Left ventricle myocardium inferior (tissue), 1 donor: ENCODE results near the gene RBMS3. TPM values are rescaled to one million over a fixed set of nuclear protein-coding genes. Genes with fewer than 3 reads are reported as not detected.

Source experiments
- DNase-seq: peaks from one replicate; pipeline ENCODE4 v3.0.0-alpha.2; 2020
- H3K27ac ChIP-seq: fragments of 200-600 bp; replicated peaks from 2 replicates; pipeline ENCODE4 v1.8.0; 2021
- H3K27me3 ChIP-seq: fragments of 200-600 bp; 2 replicates; pipeline ENCODE4 v1.8.0; 2021; ENCODE audit warnings: low read depth
- H3K36me3 ChIP-seq: fragments of 200-600 bp; 2 replicates; pipeline ENCODE4 v1.8.0; 2021
- H3K4me1 ChIP-seq: fragments of 200-600 bp; 2 replicates; pipeline ENCODE4 v1.8.0; 2021
- H3K4me3 ChIP-seq: fragments of 200-600 bp; 2 replicates; pipeline ENCODE4 v1.8.0; 2021; ENCODE audit warnings: mild to moderate bottlenecking, moderate library complexity
- H3K9me3 ChIP-seq: fragments of 200-600 bp; replicated peaks from 2 replicates; pipeline ENCODE4 v1.8.0; 2021
- intact Hi-C: fragments of 100-400 bp; cut with micrococcal nuclease; formaldehyde crosslinking; loops from one replicate; pipeline ENCODE4 v1.11.0; 2022
- total RNA-seq: library from RNA; stranded (reverse); fragmentation: NEBNext Ultra II Directional; extraction: Animal tissue kit (Norgen Biotek cat#: 25700); gene quantifications from one replicate; pipeline ENCODE4 v1.2.1, GENCODE V29; 2021
- TF ChIP-seq, protein P1 (sequence below): fragments of 200-600 bp; IDR thresholded peaks from 2 replicates; pipeline ENCODE4 v1.8.0; 2021; ENCODE audit warnings: antibody characterized with exemption, mild to moderate bottlenecking, borderline replicate concordance
- donor health status: DM: no; HTN: yes; CAD: no; lungs with severe emphysema.

The RBMS3 gene
- total RNA-seq, 1 donor from 2014 or later = 25.3 TPM

DNA sequence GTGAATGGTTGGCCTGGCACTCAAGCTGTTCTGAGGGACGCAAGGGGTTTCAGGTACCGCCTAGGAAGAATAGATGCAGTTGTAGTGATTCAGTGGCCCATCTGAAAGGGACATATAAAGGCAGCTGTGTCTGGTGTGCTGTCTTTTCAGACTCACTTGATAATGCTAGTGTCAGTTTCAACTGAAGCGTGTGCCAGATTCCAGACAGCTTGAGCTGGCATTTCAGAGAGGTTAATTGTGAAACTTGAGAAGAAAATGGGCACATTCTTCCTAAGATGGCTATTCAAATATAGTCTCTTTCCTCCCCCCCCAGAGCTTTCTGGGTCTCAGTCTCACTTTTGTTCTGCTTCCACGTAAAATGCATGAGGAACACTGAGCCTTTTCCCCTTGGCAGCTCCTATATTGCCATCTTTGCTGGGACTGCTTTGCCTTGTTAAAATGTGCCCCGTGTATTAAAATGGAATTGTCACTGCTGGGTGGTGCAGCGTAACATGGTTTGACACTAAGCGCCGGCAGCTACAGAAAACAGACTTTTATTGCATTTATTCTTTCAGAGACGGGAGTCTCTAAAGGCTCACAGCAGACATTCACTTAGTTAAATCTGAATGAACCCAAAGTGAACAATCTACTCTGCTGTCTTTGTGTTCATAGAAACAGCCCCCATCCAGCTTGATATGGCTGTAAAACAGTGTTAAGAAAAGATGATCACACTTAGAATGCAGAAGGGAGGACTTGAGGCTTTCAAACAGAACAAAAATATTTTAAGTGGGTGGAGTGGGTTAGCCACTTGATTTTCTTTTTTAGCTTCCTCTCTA lies 478.7 kb downstream of the RBMS3 start:
- no peaks in the 10 kb centered on the region for H3K9me3 ChIP-seq
- H3K27me3 ChIP-seq = no peaks in the 10 kb centered on the region
- peak overlapping the region; percentile 81 for H3K27ac ChIP-seq
- TF ChIP-seq, protein P1, sequence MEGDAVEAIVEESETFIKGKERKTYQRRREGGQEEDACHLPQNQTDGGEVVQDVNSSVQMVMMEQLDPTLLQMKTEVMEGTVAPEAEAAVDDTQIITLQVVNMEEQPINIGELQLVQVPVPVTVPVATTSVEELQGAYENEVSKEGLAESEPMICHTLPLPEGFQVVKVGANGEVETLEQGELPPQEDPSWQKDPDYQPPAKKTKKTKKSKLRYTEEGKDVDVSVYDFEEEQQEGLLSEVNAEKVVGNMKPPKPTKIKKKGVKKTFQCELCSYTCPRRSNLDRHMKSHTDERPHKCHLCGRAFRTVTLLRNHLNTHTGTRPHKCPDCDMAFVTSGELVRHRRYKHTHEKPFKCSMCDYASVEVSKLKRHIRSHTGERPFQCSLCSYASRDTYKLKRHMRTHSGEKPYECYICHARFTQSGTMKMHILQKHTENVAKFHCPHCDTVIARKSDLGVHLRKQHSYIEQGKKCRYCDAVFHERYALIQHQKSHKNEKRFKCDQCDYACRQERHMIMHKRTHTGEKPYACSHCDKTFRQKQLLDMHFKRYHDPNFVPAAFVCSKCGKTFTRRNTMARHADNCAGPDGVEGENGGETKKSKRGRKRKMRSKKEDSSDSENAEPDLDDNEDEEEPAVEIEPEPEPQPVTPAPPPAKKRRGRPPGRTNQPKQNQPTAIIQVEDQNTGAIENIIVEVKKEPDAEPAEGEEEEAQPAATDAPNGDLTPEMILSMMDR = no peak
- H3K4me3 ChIP-seq = peak overlapping the region; percentile 32
- peaks cover 65% of the 10 kb centered on the region for H3K4me1 ChIP-seq
- intact Hi-C loops = loop anchor here (5.0 to 10.0 kb wide), 5 partner anchors 235 to 1095 kb away; partner anchors contain the start of gene RBMS3
- no peaks in the 10 kb centered on the region for H3K36me3 ChIP-seq
- DNase-seq = no peak

DNA sequence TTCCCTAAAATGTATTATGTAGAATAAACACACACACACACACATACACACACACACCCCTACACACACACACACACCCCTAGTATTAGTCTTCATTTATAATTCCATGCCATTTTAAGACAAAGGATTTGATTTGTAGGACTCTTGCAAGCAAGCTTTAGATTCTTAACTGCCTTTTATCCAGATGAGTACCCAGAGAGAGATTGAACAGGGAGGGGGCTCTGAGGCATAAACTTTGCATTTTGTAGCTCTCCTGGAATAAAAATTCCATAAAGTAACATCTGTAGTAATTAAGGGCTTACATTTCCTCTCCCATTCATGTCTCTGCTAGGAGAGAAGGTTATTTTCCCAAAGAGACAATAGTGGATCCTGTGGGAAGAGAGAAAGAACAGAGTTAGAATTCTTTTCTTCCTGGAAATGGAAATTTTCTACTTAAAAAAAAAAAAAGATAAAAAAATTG lies 479.4 kb downstream of the RBMS3 start:
- intact Hi-C loops = loop anchor here (10.0 kb wide), 3 partner anchors 615 to 1095 kb away; no protein-coding TSS in a partner anchor
- TF ChIP-seq, protein P1 = no peak
- H3K27ac ChIP-seq = peak overlapping the region; percentile 81
- H3K36me3 ChIP-seq = no peaks in the 10 kb centered on the region
- H3K27me3 ChIP-seq = no peaks in the 10 kb centered on the region
- no peak for DNase-seq
- H3K9me3 ChIP-seq = no peaks in the 10 kb centered on the region
- peaks cover 70% of the 10 kb centered on the region for H3K4me1 ChIP-seq
- H3K4me3 ChIP-seq = no peak overlapping the region

DNA sequence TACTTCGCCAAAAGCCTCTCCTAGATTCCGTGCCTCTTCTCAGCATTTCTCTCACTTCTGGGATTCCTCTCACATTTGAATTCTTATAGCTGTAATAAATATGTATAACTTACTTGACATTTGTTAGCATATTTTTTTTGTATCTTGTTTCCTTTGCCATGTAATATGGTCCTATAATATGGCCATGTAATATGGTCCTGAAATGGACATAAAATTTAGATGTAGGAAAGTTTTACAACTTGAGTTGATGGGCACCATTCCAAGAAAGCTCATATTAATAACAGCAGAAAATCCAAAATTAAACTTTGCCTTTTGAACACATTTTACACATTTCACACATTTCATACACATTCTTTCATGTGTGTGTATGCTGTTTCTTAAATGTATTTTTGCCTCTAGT lies 480.6 kb downstream of the RBMS3 start:
- Histone ChIP-seq H3K27me3 (no peaks in the 10 kb centered on the region), H3K36me3 (no peaks in the 10 kb centered on the region), H3K9me3 (no peaks in the 10 kb centered on the region), H3K4me1 (peaks cover 70% of the 10 kb centered on the region), H3K4me3 (no peak overlapping the region), H3K27ac (peak overlapping the region; percentile 81)
- TF ChIP-seq, protein P1 = no peak
- intact Hi-C loops = loop anchor here (10.0 kb wide), 3 partner anchors 617 to 1097 kb away; no protein-coding TSS in a partner anchor
- DNase-seq = no peak

DNA sequence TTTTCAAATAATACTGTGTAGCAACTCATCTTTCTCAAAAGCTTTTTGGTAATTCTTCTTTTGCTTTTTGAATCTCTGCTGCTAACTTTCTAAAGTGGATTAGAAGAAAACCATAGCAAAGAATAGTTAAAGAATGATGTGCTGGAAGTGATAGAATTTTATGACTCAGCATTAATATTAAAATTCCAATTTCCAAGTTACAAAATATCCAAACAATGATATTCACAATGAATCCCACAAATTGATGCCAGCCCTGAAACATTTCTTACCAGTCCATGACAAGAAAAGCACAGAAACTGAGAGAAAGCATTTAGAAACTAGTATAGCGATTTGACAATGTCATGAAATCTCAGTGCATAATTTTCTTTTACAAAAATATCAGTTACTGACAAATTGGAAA lies 482.2 kb downstream of the RBMS3 start:
- intact Hi-C loops = loop anchor here (10.0 kb wide), 3 partner anchors 618 to 1098 kb away; no protein-coding TSS in a partner anchor
- no peaks in the 10 kb centered on the region for H3K27me3 ChIP-seq
- H3K4me1 ChIP-seq = peaks cover 55% of the 10 kb centered on the region
- no peak overlapping the region for H3K4me3 ChIP-seq
- no peak overlapping the region for H3K27ac ChIP-seq
- H3K36me3 ChIP-seq = no peaks in the 10 kb centered on the region
- no peaks in the 10 kb centered on the region for H3K9me3 ChIP-seq
- DNase-seq = no peak
- TF ChIP-seq, protein P1 = no peak

DNA sequence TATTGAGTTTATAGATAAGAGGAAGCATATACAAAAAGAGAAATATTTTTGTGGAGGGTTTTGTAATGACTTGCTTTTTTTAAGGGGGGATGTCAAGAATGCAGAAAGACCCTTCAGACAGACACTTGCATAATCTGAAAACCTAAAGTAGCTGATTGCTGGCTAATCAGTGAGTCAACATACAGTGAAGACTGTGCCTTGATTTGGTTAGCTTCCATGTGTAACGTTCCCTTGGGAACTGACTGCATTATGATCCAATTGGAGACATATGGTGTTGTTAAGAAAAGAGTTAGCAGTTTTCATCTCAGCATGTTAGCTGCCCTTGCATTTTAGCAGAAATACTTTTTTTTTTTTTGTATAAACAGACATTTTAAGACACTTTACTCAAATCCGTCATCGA lies 483.2 kb downstream of the RBMS3 start:
- Histone ChIP-seq H3K27ac (peak overlapping the region; percentile 0), H3K4me1 (peaks cover 46% of the 10 kb centered on the region), H3K9me3 (no peaks in the 10 kb centered on the region), H3K27me3 (no peaks in the 10 kb centered on the region), H3K4me3 (no peak overlapping the region), H3K36me3 (no peaks in the 10 kb centered on the region)
- intact Hi-C loops = loop anchor here (10.0 kb wide), 3 partner anchors 619 to 1099 kb away; no protein-coding TSS in a partner anchor
- no peak for DNase-seq
- TF ChIP-seq, protein P1 = no peak
